Peyer's patch (tissue), 4 donors: ENCODE measurements around the gene SLC22A23. TPM values are rescaled to one million over a fixed set of nuclear protein-coding genes. Genes with fewer than 3 reads are reported as not detected.

Experiments
- DNase-seq, 3 donors: peaks; one replicate each; pipeline ENCODE4 v3.0.0-alpha.2; 2017 to 2019
- H3K27ac ChIP-seq, 4 donors: fragments of 200-600 bp; sonication (generic); one replicate each; pipeline ENCODE4 v1.5.1; 2016 to 2019
- H3K27me3 ChIP-seq, 2 donors: fragments of 200-600 bp; sonication (generic); one replicate each; pipeline ENCODE4 v1.5.1; 2019
- H3K36me3 ChIP-seq, 3 donors: fragments of 200-600 bp; sonication (generic); one replicate each; pipeline ENCODE4 v1.5.1; 2016 to 2019
- H3K4me1 ChIP-seq, 4 donors: fragments of 200-600 bp; sonication (generic); one replicate each; pipeline ENCODE4 v1.5.1; 2016 to 2019
- H3K4me3 ChIP-seq, 4 donors: fragments of 200-600 bp; sonication (generic); 1 replicate in 3 of 4; 2 replicates in 1 of 4; pipeline ENCODE4 v1.5.1; 2016 to 2019; ENCODE audit warnings: mild to moderate bottlenecking in 1 of 4
- H3K9me3 ChIP-seq, 4 donors: fragments of 200-600 bp; sonication (generic); one replicate each; pipeline ENCODE4 v1.5.1; 2016 to 2019; ENCODE audit warnings: mild to moderate bottlenecking in 1 of 4
- POLR2A ChIP-seq, 2 donors: fragments of 450-650 bp; IDR thresholded peaks; one replicate each; pipeline ENCODE4 v1.5.1; 2017; ENCODE audit warnings: antibody characterized with exemption in 2 of 2, mild to moderate bottlenecking in 2 of 2, moderate library complexity in 2 of 2
- total RNA-seq, 4 donors: library from RNA; depleted of rRNA; stranded (reverse); fragments of >200 nt; gene quantifications; one replicate each; pipeline ENCODE4 v1.1.0, GENCODE V29; 2016
- TF ChIP-seq, protein P1 (sequence below), 6 experiments: fragments of 450-650 bp in 4 of 6; fragments of 200-600 bp in 2 of 6; sonication (generic) in 1 of 6; IDR thresholded peaks; one replicate each; pipeline ENCODE4 v1.5.1; 2017 to 2019; ENCODE audit warnings: antibody characterized with exemption in 6 of 6, mild to moderate bottlenecking in 3 of 6, moderate library complexity in 1 of 6

SLC22A23 gene
- total RNA-seq, 4 donors from 2014 or later, result 22.3 to 145 (median 91.6) TPM

- Histone ChIP-seq H3K4me1 (peaks cover 0 to 6% (median 0%) of the 10 kb centered on the region in 4 donors), H3K36me3 (no peaks in the 10 kb centered on the region), H3K27ac (no peak overlapping the region), H3K9me3 (no peaks in the 10 kb centered on the region), H3K4me3 (no peak overlapping the region), H3K27me3 (no peaks in the 10 kb centered on the region)
- DNase-seq, result no peak
- no peak for TF ChIP-seq POLR2A (IDR thresholded peaks at IDR 0.05)
- TF ChIP-seq, protein P1, sequence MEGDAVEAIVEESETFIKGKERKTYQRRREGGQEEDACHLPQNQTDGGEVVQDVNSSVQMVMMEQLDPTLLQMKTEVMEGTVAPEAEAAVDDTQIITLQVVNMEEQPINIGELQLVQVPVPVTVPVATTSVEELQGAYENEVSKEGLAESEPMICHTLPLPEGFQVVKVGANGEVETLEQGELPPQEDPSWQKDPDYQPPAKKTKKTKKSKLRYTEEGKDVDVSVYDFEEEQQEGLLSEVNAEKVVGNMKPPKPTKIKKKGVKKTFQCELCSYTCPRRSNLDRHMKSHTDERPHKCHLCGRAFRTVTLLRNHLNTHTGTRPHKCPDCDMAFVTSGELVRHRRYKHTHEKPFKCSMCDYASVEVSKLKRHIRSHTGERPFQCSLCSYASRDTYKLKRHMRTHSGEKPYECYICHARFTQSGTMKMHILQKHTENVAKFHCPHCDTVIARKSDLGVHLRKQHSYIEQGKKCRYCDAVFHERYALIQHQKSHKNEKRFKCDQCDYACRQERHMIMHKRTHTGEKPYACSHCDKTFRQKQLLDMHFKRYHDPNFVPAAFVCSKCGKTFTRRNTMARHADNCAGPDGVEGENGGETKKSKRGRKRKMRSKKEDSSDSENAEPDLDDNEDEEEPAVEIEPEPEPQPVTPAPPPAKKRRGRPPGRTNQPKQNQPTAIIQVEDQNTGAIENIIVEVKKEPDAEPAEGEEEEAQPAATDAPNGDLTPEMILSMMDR (IDR thresholded peaks at IDR 0.05), result no peak
Measured at GRCh38 chr6:3426927-3427686, 29.7 kb downstream of the SLC22A23 start.

GRCh38 chr6:3426091-3426926 lies 30.5 kb downstream of the SLC22A23 start:
- Histone ChIP-seq H3K36me3 (no peaks in the 10 kb centered on the region), H3K27ac (no peak overlapping the region), H3K9me3 (no peaks in the 10 kb centered on the region), H3K27me3 (no peaks in the 10 kb centered on the region), H3K4me1 (peaks cover 0 to 6% (median 0%) of the 10 kb centered on the region in 4 donors), H3K4me3 (no peak overlapping the region)
- no peak for DNase-seq
- no peak for TF ChIP-seq POLR2A (IDR thresholded peaks at IDR 0.05)
- TF ChIP-seq, protein P1 (IDR thresholded peaks at IDR 0.05), result no peak

- H3K27me3 ChIP-seq, result no peaks in the 10 kb centered on the region
- no peaks in the 10 kb centered on the region for H3K36me3 ChIP-seq
- H3K27ac ChIP-seq, result no peak overlapping the region
- no peak for TF ChIP-seq POLR2A (IDR thresholded peaks at IDR 0.05)
- TF ChIP-seq, protein P1 (IDR thresholded peaks at IDR 0.05), result no peak
- H3K9me3 ChIP-seq, result no peaks in the 10 kb centered on the region
- no peak for DNase-seq
- H3K4me1 ChIP-seq, result peaks cover 0 to 6% (median 0%) of the 10 kb centered on the region in 4 donors
- H3K4me3 ChIP-seq, result no peak overlapping the region
Measured at GRCh38 chr6:3425574-3425973, 31.3 kb downstream of the SLC22A23 start.

- TF ChIP-seq POLR2A (IDR thresholded peaks at IDR 0.05), result no peak
- TF ChIP-seq, protein P1 (IDR thresholded peaks at IDR 0.05), result no peak
- no peak overlapping the region for H3K27ac ChIP-seq
Measured at GRCh38 chr6:3424185-3424927, 32.5 kb downstream of the SLC22A23 start.

GRCh38 chr6:3423439-3424184 lies 33.2 kb downstream of the SLC22A23 start:
- H3K27ac ChIP-seq, result no peak overlapping the region
- TF ChIP-seq, protein P1 (IDR thresholded peaks at IDR 0.05), result no peak
- TF ChIP-seq POLR2A (IDR thresholded peaks at IDR 0.05), result no peak

More at GRCh38 chr6:3424185-3424927, 32.5 kb downstream of the SLC22A23 start:
- H3K4me3 ChIP-seq, result no peak overlapping the region
- no peaks in the 10 kb centered on the region for H3K27me3 ChIP-seq
- H3K4me1 ChIP-seq, result peaks cover 0 to 9% (median 1%) of the 10 kb centered on the region in 4 donors
- no peaks in the 10 kb centered on the region for H3K36me3 ChIP-seq
- no peaks in the 10 kb centered on the region for H3K9me3 ChIP-seq
- DNase-seq, result no peak

More at GRCh38 chr6:3423439-3424184, 33.2 kb downstream of the SLC22A23 start:
- no peaks in the 10 kb centered on the region for H3K36me3 ChIP-seq
- no peak for DNase-seq
- H3K9me3 ChIP-seq, result no peaks in the 10 kb centered on the region
- no peak overlapping the region for H3K4me3 ChIP-seq
- no peaks in the 10 kb centered on the region for H3K27me3 ChIP-seq
- peaks cover 0 to 12% (median 2%) of the 10 kb centered on the region in 4 donors for H3K4me1 ChIP-seq
